IPS DF 19.7 (cell line): Measurements from ENCODE around the gene GRAMD1A.
"Not testable (repeated sequence)": the region's sequence is repeated elsewhere in the genome, so short reads cannot be mapped to it uniquely, and the experiment has no call there.

Source experiments
- DNase-seq: peaks from one replicate; pipeline ENCODE4 v3.0.0-alpha.2; 2013; ENCODE audit warnings: low read depth, low spot score

The GRAMD1A gene

DNA sequence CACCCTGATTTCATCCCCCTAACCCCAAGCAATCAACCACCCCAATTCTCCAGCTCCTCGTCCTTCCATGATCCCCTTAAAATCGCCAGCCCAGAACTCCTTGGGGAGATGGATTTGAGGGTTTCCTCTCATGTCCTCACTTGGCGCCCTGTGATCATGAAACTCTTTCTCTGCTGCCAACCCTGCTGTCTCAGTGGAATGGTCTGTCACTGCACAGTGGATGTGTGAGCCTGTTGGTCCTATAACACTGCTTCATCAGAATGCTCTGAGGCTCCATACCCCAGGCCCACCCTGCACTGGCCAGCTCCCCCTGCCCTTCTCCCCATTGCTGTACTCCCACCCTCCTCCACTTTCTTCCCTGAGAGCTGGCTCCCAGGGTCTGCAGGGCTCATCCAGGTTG, 23.5 kb upstream of the GRAMD1A start:
- no peak for DNase-seq

DNA sequence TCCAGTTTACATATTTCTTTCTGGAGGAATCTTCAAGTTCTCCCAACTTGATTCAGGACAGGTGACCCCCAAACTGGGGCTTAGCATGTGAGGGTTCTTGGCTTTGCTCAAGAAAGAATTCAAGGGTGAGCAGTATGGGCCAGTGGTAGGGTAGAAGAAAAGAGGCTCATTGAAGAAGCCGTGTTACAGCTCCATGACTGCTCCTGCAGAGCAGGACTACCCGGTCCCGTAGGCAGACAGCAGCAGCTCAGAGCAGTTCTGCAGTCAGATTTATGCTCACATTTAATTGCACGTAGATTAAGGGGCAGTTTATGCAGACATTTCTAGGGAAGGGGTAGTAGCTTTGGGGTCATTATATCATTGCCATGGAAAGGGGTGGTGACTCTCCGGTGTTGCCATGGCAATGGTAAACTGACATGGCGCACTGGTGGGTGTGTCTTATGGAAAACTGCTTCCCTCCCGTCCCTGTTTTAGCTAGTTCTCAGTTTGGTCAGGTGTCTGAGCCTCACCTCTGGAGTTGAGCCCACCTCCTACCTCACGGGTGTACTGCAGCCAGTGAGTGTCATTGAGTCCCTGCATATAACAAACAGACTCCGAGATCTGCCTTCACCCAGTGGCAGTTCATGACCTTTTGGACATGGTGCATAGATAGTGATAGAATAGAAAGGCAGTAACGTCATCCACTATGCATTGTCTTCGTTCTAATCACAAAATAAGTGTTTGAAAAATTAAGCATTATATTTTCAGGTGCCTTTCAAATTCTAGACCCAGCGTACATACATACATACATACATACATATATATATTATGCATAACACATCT, 20.1 kb upstream of the GRAMD1A start:
- DNase-seq: no peak

DNA sequence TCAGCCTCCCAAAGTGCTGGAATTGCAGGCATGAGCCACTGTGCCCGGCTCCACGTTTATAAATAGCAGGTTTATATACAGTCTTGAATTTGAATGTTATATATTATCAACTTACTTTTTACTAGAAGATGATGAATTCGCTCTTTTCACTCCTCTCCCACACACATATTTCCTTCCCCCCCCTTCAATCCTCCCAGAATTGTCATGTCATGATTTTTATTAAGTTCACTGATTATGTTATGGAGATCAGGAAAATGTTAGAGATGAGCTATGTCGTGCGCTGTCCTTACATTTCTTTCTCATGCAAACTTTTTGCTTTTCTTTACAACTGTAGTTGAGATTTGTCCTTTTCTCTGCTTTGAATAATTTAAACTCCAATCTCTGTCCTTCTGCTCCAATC, 17.8 kb upstream of the GRAMD1A start:
- no peak for DNase-seq

DNA sequence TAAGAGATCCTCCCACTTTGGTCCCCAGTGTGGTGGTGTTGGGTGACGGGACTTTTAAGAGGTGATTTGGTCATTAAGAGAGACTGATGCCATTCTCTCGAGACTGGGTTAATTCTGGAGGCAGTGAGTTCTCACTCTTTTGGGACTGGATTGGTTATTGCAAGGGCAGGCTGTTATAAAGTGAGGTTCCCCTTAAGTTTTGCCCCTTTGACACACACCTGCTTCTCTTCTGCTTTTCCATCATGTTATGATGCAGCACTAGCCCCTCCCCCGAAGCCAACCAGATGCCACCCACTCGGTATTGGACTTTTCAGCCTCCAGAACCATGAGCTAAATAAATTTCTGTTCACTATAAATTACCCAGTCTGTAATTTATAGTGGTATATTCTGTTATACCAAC, 16.3 kb upstream of the GRAMD1A start:
- no peak for DNase-seq

DNA sequence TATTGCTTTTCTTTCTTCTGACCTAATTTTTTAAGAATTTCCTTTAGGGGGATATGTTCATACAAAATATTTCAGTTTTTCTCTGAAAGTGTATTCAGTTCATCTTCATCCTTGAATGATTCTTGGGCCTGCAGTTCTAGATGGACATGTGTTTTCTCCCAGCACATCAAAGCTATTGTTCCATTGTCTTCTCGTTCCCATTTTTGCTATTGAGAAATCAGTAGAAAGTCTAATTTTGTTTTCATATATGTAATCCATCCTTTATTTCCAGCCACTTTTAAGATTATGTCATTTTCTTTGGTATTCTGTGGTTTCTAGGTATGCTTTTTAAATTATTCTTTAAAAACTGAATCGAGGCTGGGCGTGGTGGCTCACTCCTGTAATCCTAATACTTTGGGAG, 15.8 kb upstream of the GRAMD1A start:
- no peak for DNase-seq

DNA sequence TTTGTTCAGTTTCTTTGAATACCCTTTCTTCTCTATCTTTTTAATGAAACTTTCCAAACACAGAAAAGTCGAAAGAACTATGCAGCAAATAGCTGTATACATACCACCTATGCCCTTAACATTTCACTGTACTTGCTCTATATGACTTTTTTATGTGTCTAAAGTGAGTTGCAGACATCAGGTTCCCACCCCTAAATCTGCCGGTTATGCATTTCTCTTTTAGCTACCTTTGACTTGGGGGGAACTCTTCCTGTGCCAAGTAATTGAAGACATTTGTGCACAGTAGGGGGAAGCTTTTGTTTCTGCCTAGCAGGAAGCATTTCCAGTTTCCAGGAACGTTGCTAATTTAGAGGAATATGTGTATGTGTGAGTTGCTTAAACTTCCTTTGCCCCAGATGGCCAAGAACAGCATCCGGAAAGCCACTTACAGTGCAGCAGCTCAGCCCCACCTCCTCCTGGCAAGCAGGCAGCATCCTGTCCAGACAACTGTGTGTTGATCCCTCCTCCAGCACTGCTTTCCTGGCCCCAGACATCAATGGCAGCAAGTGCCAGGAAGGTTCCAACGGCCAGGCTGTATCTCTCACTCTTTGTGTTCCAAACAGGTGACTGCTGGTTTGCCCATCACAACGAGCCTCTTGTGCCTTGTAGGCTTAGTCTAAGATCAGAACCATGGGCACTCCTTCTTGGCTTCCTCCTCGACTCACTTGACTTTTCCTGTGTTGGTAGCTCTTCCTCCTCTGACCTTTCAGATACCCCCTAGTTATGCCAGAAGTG, 14.7 kb upstream of the GRAMD1A start:
- DNase-seq: no peak

DNA sequence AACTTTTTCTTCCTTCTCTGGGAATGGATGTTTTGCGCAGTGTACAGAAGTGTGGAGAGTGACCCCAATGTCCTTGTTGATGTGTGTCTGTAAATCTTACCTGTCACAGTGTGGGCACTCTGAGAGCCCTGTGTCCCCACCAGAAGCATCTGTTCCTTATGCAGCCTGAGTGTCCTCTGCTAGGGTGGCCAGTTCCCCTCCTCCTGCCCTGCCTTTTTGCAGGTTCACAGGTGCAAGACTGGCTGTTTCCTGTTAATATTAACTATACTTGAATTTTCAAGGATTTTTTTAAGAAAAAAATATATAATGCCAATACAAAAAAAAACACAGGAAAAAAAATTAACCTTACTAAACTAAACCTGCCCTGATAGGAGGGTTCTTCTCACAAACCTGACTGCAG, 12.0 kb upstream of the GRAMD1A start:
- no peak for DNase-seq

DNA sequence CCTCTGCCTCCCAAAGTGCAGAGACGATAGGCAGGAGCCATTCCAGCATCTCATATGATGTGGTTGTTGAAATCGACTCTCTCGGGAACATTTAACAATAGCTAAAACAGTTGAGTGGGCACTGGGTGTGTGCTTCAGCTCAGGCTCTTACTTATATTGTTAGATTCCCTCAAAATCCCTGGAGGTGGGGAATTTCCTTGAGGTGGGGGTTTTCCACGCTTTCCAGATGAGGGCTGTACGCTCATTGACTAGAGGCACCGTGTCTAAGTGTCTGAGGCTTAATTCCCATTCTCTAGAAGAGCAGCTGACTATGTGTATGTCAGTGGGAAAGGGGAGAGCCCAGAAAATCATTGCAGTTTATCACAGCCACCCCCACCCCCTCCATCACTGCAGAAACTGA, 10.8 kb upstream of the GRAMD1A start:
- DNase-seq: no peak

DNA sequence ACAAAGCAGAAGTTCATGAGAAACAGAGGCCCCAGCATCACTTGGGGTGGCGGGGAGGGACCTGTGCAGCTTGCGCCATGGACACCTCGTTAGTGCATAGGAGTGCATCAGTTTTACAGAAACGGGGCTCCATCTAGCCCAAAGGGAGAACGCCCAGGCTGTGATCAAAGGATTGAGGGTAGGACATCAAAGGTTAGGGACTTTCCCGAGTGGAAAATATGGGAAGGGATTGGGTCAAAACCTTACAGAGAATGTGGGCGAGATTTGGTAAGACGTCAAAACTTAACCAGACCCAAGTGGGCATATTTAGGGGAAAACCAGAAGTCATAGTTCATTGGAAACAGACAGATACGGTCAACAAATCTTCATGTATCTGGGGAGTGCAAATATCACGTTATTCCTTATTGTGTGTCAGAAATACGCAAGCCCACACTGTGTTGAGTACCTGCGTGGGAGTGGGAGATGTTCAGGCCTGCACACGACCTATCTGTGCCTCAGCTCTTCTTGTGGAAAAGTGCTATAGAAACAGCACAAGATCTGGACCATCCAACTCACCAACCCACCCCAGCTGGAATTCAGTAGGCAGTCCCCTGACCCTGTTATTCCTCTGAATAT, 9.4 kb upstream of the GRAMD1A start:
- DNase-seq: no peak

DNA sequence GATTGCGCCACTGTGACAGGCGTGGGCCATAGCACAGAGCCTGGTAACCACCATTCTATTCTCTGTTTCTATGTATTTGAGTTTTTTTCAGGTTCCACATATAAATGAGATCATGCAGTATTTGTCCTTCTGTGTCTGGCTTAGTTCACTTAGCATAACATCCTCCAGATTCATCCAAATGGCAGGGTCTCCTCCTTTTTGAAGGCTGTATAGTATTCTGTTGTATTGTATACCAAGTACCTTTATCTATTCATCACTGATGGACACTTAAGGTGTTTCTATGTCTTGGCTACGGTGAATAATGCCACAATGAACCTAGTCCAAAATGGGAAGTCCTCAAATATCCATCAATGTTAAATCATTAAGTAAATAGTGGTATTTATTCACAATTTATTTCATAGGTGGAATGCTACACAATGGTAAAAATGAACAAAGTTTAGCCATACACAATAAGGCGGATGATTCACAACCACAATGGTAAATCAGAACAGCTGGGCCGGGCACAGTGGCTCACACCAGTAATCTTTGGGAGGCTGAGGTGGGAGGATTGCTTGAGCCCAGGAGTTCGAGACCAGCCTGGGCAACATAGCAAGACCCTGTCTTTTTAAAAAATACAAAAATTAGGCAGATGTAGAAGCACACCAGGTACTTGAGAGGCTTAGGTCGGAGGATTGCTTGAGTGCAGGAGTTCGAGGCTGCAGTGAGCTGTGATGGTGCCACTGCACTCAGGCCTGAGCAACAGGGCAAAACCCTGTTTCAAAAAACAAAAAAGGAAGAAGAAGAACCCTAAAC, 8.4 kb upstream of the GRAMD1A start:
- no peak for DNase-seq

DNA sequence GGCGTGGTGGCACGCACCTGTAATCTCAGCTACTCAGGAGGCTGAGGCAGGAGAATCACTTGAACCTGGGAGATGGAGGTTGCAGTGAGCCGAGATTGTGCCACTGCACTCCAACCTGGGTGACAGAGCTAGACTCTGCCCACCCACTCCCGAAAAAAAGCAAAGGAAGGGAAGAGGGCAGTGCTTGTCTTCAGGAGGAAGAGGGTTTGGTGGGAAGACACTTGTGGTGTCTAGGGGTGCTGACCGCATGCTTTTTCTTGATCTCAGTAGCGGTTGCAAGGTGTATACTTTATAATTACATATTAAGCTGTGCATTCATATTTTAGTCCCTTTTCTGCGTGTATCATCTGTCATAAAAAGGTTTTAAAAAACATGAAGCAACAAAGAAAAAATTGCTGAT, 7.5 kb upstream of the GRAMD1A start:
- not testable (repeated sequence) for DNase-seq

DNA sequence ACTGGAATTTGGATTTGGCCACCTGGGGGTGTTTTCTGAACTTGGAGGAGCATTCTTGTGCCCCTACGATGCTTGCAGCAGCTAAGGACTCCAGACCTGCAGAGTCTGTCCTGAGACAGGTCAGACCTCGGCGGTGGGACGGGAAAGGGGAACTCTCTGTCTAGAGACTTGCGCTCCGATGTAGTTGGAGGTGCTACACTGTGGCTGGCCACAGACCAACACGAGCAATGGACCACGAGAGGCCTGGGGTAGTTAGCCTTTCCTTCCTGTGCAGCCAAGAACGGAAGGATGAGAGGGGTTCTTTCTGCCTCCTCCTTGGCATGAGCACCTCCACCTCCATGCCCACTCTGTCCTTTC, 5.9 kb upstream of the GRAMD1A start:
- no peak for DNase-seq

DNA sequence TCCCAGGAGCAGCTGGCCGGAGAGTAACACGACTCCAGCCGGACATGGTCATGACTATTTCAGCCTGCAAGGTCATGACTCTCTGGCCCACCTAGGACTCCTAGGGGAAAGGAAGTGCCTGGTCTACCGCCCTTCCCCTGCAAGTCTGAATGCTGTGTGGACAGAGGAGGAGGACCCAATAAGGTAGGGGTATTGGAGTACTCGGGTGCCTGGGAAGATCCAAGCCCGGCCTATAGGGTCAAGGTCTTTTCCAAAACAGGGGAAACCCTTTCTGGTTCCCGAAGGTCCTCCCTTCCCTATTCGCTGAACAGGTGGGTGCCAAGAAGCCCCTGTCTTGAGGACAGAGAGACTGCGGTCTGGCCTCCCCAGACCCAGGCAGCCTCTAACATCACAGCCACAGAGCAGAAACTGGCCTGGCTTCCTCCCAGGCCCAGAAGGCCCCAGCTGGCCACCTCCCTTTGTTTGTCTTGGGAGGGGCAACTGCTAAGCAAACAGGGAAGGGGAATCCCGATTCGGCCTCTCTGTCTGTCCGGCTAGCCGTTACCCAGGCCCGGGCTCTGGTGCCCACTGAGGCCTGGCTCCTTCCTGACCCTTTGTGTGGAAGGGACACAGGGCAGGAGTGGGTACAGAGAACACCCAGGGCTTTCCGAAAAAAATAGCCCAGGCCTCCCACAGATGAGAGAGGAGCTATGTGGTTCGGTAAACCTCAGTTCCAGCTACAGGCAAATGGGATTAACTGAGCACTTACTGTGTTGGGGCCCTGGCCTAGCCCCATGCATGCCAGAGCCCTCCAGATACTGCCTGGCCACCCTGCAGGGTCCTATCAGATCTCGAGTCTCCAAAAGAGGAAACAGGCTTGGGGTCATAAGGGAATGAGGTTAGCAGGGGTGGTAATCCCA, 5.2 kb upstream of the GRAMD1A start:
- DNase-seq: no peak

DNA sequence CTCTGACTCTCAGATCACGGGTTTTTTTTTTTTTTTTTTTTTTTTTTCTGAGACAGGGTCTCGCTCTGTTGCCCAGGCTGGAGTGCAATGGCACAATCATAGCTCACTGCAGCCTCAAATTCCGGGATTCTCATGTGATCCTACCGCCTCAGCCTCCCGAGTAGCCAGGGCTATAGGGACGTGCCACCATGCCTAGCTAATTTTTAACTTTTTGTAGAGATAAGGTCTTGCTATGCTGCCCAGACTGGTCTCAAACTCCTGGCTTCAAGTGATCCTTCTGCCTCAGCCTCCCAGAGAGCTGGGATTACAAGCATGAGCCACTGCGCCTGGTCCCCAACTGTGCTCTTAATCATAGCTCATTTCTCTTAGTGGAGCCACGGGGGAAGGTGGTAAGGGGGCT, 4.6 kb upstream of the GRAMD1A start:
- no peak for DNase-seq

DNA sequence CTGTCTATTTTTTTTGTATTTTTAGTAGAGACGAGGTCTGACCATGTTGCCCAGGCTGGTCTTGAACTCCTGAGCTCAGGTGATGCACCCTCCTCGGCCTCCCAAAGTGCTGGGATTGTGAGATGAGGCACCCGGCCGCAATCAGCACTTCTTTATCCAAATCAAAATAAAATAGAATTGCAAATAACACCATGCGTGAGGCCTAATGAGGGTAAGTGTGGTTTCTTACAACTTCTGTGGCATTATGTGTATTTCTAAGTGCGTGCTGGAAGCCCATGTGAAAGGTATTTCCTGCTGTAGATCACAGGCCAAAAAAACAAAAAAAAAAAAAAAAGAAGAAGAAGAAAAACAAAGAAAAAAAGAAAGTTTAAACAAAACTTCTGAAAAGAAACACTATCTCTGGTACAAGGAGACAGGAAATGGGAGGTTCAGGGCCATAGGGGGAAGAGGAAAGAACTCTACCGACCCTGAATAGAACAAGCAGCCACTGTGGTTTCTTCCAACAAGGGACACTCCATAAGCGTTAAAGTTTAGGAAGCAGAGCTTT, 3.0 kb upstream of the GRAMD1A start:
- no peak for DNase-seq

DNA sequence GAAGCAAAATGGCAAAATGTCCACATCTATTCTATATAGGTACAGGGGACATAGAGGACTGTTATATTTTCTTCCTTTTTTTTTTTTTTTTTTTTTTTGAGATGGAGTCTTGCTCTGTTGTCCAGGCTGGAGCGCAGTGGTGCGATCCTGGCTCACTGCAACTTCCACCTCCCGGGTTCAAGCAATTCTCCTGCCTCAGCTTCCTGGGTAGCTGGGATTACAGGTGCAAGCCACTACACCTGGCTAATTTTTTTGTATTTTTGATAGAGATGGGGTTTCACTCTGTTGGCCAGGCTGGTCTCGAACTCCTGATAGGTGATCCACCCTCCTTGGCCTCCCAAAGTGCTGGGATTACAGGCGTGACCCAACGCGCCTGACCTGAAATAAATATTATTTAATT, 1.9 kb upstream of the GRAMD1A start:
- not testable (repeated sequence) for DNase-seq

DNA sequence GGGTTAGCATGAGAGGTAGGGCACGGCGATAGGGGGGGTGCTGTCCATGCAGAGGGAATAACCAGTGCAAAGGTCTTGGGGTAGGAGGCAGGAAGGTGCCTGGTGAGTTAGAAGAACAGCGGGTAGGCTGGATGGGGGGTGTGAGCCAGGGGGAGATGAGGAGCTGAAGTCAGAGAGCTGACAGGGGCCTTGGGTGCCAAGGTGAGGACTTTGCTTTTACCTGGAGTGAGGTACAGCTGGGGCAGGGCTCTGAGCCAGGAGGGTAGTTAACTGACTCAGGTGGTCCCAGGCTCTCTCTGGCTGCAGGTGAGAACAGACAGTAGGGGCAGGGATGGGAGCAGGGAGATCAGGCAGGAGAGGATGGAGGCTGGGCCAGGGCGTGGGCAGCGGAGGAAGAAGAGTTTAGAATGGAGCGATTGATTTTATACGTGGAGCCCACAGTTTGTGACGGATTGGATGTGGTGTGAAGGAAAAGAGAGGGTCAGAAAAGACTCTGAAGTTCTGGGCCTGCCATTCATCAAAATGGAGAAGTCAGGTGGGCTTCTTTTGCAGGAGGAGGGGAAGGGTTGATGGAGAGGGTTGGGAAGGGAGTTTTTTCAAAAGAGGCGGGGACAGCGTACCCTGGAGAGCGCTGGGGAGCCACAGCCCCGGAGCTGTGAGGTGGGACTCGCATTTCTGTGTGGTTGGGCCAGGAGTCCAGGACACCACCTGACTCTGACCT, 1.2 kb upstream of the GRAMD1A start:
- no peak for DNase-seq

DNA sequence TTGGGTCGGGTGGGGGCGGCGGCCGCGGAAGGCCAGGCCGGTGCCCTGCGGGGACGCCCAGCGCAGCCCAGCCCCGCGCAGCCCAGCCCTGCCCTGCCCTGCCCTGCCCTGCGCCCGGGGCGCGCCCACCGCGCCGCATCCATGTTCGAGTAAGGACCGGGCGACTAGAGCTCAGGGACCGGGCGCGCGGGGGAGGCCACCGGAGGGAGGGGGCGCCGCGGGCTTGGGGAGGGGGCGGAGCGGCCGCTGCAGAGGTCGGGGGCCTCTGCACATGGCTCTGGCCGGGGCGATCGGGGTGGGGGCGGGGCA, 169 bp downstream of the GRAMD1A start:
- DNase-seq: no peak

DNA sequence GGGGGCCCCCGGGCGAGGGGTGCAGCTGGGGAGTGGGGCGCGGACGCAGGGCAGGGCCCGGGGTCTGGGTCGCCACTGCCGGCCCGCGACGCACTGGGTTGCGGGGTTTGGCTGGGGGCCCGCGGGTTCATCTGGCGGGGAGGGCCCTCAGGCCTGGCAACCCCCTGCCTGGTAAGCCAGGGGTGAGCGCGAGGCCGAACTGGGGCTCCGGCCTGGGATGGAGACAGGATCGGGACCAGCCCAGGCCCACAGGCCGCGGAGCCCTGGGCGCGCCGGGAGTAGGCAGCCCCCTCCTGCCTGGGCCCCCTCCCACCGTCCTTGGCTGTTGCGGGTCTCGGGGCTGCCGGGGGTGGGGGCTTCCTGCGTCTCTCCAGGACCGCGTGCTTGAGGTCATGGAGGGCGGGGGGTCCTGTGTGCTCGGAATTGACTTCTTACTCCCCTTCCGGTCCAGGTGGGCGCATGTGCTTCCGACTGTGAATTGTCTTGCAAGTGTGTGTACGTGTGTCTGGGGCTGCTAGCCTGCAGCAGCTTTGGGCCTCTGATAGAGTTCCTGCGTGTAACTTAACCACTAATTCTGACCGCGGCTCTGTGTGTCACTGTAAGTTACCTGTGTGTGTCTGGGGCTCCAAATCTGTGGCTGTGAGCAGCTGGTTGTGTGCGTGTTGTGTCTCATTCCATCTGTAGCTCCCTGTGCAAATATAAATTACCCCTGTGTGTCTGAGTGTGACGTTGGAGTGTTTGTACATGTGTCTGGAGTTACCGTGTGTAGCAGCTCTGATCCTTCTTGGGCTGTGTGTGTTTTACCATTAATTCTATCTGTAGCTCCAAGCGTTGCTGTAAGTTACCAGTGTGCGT, 751 bp downstream of the GRAMD1A start:
- no peak for DNase-seq
